Sigmoid colon (tissue), 4 donors: ENCODE results near the gene FUOM.
"Not testable (repeated sequence)": the region's sequence is repeated elsewhere in the genome, so short reads cannot be mapped to it uniquely, and the experiment has no call there.

Experiments used
- CTCF ChIP-seq, 4 experiments: fragments of 450-650 bp in 3 of 4; fragments of 200-600 bp in 1 of 4; IDR thresholded peaks; one replicate each; pipeline ENCODE4 v1.5.1; 2016 to 2019; ENCODE audit warnings: antibody characterized with exemption in 4 of 4, mild to moderate bottlenecking in 3 of 4, moderate library complexity in 2 of 4
- EP300 ChIP-seq, 4 donors: sonication (generic); formaldehyde crosslinking; IDR thresholded peaks; one replicate each; pipeline ENCODE4 v1.6.1; 2017; ENCODE audit warnings: antibody characterized with exemption in 4 of 4
- POLR2A ChIP-seq, 2 donors: fragments of 450-650 bp; IDR thresholded peaks; one replicate each; pipeline ENCODE4 v1.6.1; 2016; ENCODE audit warnings: antibody characterized with exemption in 2 of 2, mild to moderate bottlenecking in 2 of 2, moderate library complexity in 2 of 2
- POLR2AphosphoS5 ChIP-seq, 4 donors: sonication (generic); formaldehyde crosslinking; IDR thresholded peaks; one replicate each; pipeline ENCODE4 v1.6.1; 2017; ENCODE audit warnings: antibody characterized with exemption in 4 of 4

DNA sequence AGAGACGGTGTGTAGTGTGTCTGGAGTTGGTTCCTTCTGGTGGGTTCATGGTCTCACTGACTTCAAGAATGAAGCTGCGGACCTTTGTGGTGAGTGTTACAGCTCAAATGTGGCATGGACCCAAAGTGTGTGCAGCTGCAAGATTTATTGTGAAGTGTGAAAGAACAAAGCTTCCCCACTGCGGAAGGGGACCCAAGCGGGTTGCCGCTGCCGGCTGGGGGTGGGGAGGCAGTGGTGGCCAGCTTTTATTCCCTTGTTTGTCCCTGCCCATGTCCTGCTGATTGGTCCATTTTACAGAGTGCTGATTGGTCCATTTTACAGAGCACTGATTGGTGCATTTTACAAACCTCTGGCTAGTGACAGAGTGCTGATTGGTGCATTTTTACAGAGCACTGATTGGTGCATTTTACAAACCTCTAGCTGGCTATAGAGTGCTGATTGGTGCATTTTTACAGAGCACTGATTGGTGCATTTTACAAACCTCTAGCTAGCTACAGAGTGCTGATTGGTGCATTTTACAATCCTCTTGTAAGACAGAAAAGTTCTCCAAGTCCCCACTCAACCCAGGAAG is 36.9 kb downstream of the FUOM start:
- TF ChIP-seq CTCF, POLR2A, POLR2AphosphoS5, EP300 (IDR thresholded peaks at IDR 0.05): not testable (repeated sequence)
